Measurements from ENCODE around the gene ZNF107. TPM values are rescaled to one million over a fixed set of nuclear protein-coding genes. Genes with fewer than 3 reads are reported as not detected.
"Not testable (repeated sequence)": the region's sequence is repeated elsewhere in the genome, so short reads cannot be mapped to it uniquely, and the experiment has no call there.

ZNF107 gene
- total and polyA plus RNA-seq, 7 donors, result 0.60 to 8.3 (median 3.3) TPM

GRCh38 chr7:64686493-64687184 lies 20.7 kb downstream of the ZNF107 start:
- Histone ChIP-seq H3K4me3 (no peak overlapping the region), H3K9me3 (no peaks in the 10 kb centered on the region), H3K4me1 (peaks cover 0 to 8% (median 3%) of the 10 kb centered on the region in 4 donors), H3K27ac (no peak overlapping the region), H3K36me3 (peaks cover 0 to 37% (median 17%) of the 10 kb centered on the region in 4 donors), H3K27me3 (no peaks in the 10 kb centered on the region)
- intact Hi-C loops (cut with DNase I), result no loop called here
- WGBS, 2 donors, result 72 to 87% methylated on average over 10 of the region's 10 CpGs
- DNase-seq, result no peak
- TF ChIP-seq POLR2A (IDR thresholded peaks at IDR 0.05) (no peak), POLR2AphosphoS5 (IDR thresholded peaks at IDR 0.05) (no peak), EP300 (IDR thresholded peaks at IDR 0.05) (no peak)
- TF ChIP-seq, protein P1, sequence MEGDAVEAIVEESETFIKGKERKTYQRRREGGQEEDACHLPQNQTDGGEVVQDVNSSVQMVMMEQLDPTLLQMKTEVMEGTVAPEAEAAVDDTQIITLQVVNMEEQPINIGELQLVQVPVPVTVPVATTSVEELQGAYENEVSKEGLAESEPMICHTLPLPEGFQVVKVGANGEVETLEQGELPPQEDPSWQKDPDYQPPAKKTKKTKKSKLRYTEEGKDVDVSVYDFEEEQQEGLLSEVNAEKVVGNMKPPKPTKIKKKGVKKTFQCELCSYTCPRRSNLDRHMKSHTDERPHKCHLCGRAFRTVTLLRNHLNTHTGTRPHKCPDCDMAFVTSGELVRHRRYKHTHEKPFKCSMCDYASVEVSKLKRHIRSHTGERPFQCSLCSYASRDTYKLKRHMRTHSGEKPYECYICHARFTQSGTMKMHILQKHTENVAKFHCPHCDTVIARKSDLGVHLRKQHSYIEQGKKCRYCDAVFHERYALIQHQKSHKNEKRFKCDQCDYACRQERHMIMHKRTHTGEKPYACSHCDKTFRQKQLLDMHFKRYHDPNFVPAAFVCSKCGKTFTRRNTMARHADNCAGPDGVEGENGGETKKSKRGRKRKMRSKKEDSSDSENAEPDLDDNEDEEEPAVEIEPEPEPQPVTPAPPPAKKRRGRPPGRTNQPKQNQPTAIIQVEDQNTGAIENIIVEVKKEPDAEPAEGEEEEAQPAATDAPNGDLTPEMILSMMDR (IDR thresholded peaks at IDR 0.05), result no peak

- Histone ChIP-seq H3K36me3 (peaks cover 0 to 40% (median 19%) of the 10 kb centered on the region in 4 donors), H3K9me3 (no peaks in the 10 kb centered on the region), H3K27me3 (no peaks in the 10 kb centered on the region), H3K4me3 (no peak overlapping the region), H3K4me1 (peaks cover 0 to 8% (median 3%) of the 10 kb centered on the region in 4 donors), H3K27ac (no peak overlapping the region)
- intact Hi-C loops (cut with DNase I), result no loop called here
- no peak for DNase-seq
- TF ChIP-seq POLR2AphosphoS5 (IDR thresholded peaks at IDR 0.05) (no peak), POLR2A (IDR thresholded peaks at IDR 0.05) (no peak), EP300 (IDR thresholded peaks at IDR 0.05) (no peak)
- TF ChIP-seq, protein P1 (IDR thresholded peaks at IDR 0.05), result no peak
- 63 to 95% methylated on average over 1 of the region's 1 CpG for WGBS, 2 donors
Measured at GRCh38 chr7:64687249-64687648, 21.3 kb downstream of the ZNF107 start.

DNA sequence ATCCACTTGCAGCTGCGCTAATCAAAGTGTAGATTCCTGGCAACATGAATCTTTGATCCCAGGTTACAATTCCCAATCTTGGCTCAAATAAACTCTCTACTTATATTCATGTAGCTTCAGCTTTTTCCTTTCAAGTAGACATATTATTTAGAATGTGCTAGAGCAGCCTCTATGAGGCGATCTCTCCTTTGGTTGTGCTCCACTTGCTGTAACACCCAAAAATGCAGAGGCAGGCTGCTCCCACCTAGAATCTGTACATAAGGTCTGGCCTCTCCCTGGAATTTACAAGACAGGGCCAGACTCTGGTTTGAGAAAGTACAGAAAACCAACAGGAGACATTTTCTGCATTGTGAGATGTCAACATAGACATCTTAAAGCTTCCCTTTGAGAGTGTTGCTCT lies 23.1 kb downstream of the ZNF107 start:
- H3K4me1 ChIP-seq, result peaks cover 0 to 8% (median 3%) of the 10 kb centered on the region in 4 donors
- 95 to 98% methylated on average over 2 of the region's 2 CpGs for WGBS, 2 donors
- H3K36me3 ChIP-seq, result peaks cover 0 to 25% (median 11%) of the 10 kb centered on the region in 4 donors
- peak overlapping the region in 2 of 4 donors; percentile 49 to 62 for H3K27ac ChIP-seq
- DNase-seq, result no peak
- H3K4me3 ChIP-seq, result no peak overlapping the region
- intact Hi-C loops (cut with DNase I), result no loop called here
- peaks cover 0 to 5% (median 0%) of the 10 kb centered on the region in 4 donors for H3K9me3 ChIP-seq
- no peaks in the 10 kb centered on the region for H3K27me3 ChIP-seq
- TF ChIP-seq POLR2AphosphoS5 (IDR thresholded peaks at IDR 0.05) (peak in 2 of 4 donors; percentile 14 to 43), POLR2A (IDR thresholded peaks at IDR 0.05) (no peak), EP300 (IDR thresholded peaks at IDR 0.05) (no peak)
- TF ChIP-seq, protein P1 (IDR thresholded peaks at IDR 0.05), result no peak

GRCh38 chr7:64691831-64692230 lies 25.9 kb downstream of the ZNF107 start:
- peaks cover 0 to 9% (median 0%) of the 10 kb centered on the region in 4 donors for H3K9me3 ChIP-seq
- peaks cover 0 to 8% (median 3%) of the 10 kb centered on the region in 4 donors for H3K4me1 ChIP-seq
- DNase-seq, result no peak
- H3K27me3 ChIP-seq, result no peaks in the 10 kb centered on the region
- intact Hi-C loops (cut with DNase I), result no loop called here
- no peak overlapping the region for H3K27ac ChIP-seq
- H3K4me3 ChIP-seq, result no peak overlapping the region
- TF ChIP-seq EP300 (IDR thresholded peaks at IDR 0.05) (no peak), POLR2A (IDR thresholded peaks at IDR 0.05) (no peak), POLR2AphosphoS5 (IDR thresholded peaks at IDR 0.05) (no peak)
- TF ChIP-seq, protein P1 (IDR thresholded peaks at IDR 0.05), result no peak
- H3K36me3 ChIP-seq, result peaks cover 0 to 11% (median 5%) of the 10 kb centered on the region in 4 donors

DNA sequence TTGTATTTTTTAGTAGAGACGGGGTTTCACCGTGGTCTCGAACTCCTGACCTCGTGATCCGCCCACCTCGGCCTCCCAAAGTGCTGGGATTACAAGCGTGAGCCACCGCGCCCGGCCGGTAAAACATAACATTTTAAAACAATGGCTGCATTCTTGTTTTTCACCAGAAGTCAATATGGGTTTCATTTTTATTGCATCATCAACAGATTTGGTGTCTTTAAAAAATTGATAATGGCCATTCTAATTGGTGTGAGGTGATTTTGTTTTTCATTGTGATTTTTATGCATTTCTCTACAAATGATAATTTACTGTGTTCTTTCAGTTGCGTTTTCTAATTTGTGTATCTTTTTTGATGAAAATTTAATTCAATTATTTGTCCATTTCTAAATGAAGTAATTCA lies 31.9 kb downstream of the ZNF107 start:
- DNase-seq; H3K4me1 ChIP-seq; H3K9me3 ChIP-seq; intact Hi-C loops (cut with DNase I); H3K4me3 ChIP-seq; H3K27me3 ChIP-seq; H3K27ac ChIP-seq: not testable (repeated sequence)
- peaks cover 0 to 12% (median 3%) of the 10 kb centered on the region in 4 donors for H3K36me3 ChIP-seq
- WGBS, 2 donors, result 97 to 98% methylated on average over 12 of the region's 12 CpGs
